RWPE2 (cell line): Measurements from ENCODE around the gene MRM2.

Experiments used
- ATAC-seq: fragments of 200-7000 bp; cut with Tn5 transposase; 3 replicates; pipeline ENCODE4 v1.9.1; 2021; ENCODE audit warnings: low read depth
- DNase-seq: peaks from one replicate; pipeline ENCODE4 v3.0.0-alpha.2; 2020; ENCODE audit warnings: low spot score
- H3K27ac ChIP-seq: fragments of 450-650 bp; 2 replicates; pipeline ENCODE4 v1.5.1; 2017; ENCODE audit warnings: mild to moderate bottlenecking; ENCODE audit not compliant: poor library complexity, severe bottlenecking
- H3K27me3 ChIP-seq: fragments of 250-450 bp; sonication (Bioruptor Pico); 2 replicates; pipeline ENCODE4 v1.5.1; 2021; ENCODE audit warnings: mild to moderate bottlenecking, moderate library complexity; ENCODE audit not compliant: insufficient read depth, poor library complexity, severe bottlenecking
- H3K36me3 ChIP-seq: fragments of 250-450 bp; sonication (Bioruptor Pico); 2 replicates; pipeline ENCODE4 v1.5.1; 2020; ENCODE audit warnings: low read depth, mild to moderate bottlenecking, moderate library complexity
- H3K4me1 ChIP-seq: fragments of 250-450 bp; sonication (Bioruptor Pico); 2 replicates; pipeline ENCODE4 v1.5.1; 2021; ENCODE audit warnings: mild to moderate bottlenecking, moderate library complexity; ENCODE audit not compliant: insufficient read depth, poor library complexity, severe bottlenecking
- H3K4me3 ChIP-seq: fragments of 250-450 bp; sonication (Bioruptor Pico); 2 replicates; pipeline ENCODE4 v1.5.1; 2021; ENCODE audit warnings: mild to moderate bottlenecking, moderate library complexity; ENCODE audit not compliant: severe bottlenecking
- H3K9me3 ChIP-seq: fragments of 250-450 bp; sonication (Bioruptor Pico); 2 replicates; pipeline ENCODE4 v1.5.1; 2021; ENCODE audit warnings: mild to moderate bottlenecking, moderate library complexity; ENCODE audit not compliant: severe bottlenecking
- TF ChIP-seq, protein P1 (sequence below): fragments of 450-650 bp; IDR thresholded peaks from one replicate; pipeline ENCODE4 v1.5.1; 2017; ENCODE audit warnings: mild to moderate bottlenecking, moderate library complexity; ENCODE audit not compliant: poor library complexity, severe bottlenecking

The MRM2 gene

DNA sequence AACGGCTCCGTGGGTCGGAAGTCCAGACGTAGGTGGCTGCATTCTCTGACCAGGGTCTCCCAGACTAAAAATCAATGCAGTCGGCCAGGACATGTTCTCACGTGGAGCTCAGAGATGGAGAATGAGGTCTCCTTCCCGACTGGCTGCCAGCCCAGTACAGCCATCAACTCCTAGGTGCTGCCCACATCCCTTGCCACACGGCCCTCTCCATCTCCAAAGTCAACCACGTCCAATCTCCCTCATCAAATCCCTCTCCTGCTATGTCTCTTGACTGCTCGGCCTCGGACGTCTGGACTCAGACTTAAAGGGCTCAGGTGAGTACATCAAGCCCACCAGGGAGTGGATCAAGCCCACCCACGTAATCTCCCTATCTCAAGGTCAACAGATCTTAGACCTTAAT lies 16.2 kb downstream of the MRM2 start:
- TF ChIP-seq, protein P1, sequence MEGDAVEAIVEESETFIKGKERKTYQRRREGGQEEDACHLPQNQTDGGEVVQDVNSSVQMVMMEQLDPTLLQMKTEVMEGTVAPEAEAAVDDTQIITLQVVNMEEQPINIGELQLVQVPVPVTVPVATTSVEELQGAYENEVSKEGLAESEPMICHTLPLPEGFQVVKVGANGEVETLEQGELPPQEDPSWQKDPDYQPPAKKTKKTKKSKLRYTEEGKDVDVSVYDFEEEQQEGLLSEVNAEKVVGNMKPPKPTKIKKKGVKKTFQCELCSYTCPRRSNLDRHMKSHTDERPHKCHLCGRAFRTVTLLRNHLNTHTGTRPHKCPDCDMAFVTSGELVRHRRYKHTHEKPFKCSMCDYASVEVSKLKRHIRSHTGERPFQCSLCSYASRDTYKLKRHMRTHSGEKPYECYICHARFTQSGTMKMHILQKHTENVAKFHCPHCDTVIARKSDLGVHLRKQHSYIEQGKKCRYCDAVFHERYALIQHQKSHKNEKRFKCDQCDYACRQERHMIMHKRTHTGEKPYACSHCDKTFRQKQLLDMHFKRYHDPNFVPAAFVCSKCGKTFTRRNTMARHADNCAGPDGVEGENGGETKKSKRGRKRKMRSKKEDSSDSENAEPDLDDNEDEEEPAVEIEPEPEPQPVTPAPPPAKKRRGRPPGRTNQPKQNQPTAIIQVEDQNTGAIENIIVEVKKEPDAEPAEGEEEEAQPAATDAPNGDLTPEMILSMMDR, result no peak
- H3K36me3 ChIP-seq, result peaks cover 61% of the 10 kb centered on the region
- no peak for ATAC-seq
- H3K4me1 ChIP-seq, result peaks cover 14% of the 10 kb centered on the region
- no peak for DNase-seq
- H3K27ac ChIP-seq, result peak overlapping the region; percentile 82
- H3K9me3 ChIP-seq, result no peaks in the 10 kb centered on the region
- no peak overlapping the region for H3K4me3 ChIP-seq
- no peaks in the 10 kb centered on the region for H3K27me3 ChIP-seq

DNA sequence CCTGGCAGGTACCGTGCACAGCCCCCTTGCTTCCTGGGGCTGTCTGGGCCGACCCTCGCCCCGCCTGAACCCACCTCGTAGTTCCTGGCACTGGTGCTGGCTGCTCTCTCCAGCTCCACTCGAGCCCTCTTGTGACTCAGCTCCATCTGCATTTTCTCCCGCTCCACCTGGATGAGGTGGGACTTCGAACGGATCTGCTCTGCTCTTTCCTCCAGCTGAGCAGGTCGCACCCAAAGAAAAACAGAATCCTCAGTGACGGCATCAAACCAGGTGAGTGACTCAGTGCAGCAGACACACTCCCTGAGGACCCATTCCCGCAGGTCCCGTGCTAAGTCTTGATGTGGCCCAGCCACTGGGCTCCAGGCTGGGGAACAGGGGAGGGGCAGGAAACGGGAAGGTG lies 16.7 kb downstream of the MRM2 start:
- Histone ChIP-seq H3K4me1 (peaks cover 14% of the 10 kb centered on the region), H3K4me3 (no peak overlapping the region), H3K27ac (peak overlapping the region; percentile 82), H3K36me3 (peaks cover 61% of the 10 kb centered on the region), H3K9me3 (no peaks in the 10 kb centered on the region), H3K27me3 (no peaks in the 10 kb centered on the region)
- TF ChIP-seq, protein P1, result no peak
- DNase-seq (peak; percentile 78), ATAC-seq (peak; percentile 88)

DNA sequence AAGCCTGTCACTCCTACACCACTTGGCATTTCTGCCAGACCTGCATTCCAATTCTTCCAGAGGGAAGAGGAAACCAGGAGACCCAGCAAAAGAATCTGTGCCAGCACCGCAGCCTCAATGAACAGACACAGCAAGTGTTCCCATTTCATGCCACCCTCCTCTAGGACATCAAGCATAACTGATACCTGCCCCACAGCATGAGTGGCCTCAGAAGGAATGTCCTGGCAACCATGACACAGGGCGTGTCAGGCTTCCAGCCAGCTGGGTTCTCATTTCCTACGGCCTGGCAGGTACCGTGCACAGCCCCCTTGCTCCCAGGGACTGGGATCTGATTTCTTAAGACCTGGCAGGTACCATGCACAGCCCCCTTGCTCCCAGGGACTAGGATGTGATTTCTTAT lies 17.1 kb downstream of the MRM2 start:
- Histone ChIP-seq H3K27me3 (no peaks in the 10 kb centered on the region), H3K9me3 (no peaks in the 10 kb centered on the region), H3K4me3 (no peak overlapping the region), H3K4me1 (peaks cover 14% of the 10 kb centered on the region), H3K27ac (peak overlapping the region; percentile 82), H3K36me3 (peaks cover 60% of the 10 kb centered on the region)
- DNase-seq (peak; percentile 56), ATAC-seq (peak; percentile 73)
- TF ChIP-seq, protein P1, result no peak

DNA sequence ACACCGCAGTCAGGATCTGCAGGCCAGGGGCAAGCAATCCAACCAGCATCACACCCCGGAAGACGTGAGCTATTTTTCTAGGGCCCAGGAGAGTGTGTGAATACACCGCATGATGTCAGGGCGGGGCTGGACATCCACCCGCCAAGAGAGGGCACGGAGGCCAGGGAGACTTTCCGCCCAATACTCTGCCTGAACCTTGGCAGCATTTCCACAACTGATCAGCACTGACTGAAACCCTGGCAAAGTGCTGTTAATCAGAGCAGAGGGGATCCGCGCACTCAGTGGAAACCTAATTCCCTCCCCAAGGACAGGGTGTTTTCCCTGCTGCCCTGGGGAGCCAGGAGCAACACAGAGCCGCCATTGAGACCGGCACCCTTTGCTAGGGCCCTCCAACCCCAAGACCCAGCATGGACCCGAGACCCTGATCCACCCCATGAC lies 17.5 kb downstream of the MRM2 start:
- no peaks in the 10 kb centered on the region for H3K9me3 ChIP-seq
- H3K27ac ChIP-seq, result peak overlapping the region; percentile 82
- no peaks in the 10 kb centered on the region for H3K27me3 ChIP-seq
- no peak overlapping the region for H3K4me3 ChIP-seq
- peaks cover 56% of the 10 kb centered on the region for H3K36me3 ChIP-seq
- ATAC-seq (no peak), DNase-seq (no peak)
- peaks cover 14% of the 10 kb centered on the region for H3K4me1 ChIP-seq
- TF ChIP-seq, protein P1, result no peak

GRCh38 chr7:2223321-2223720 lies 18.7 kb downstream of the MRM2 start:
- no peaks in the 10 kb centered on the region for H3K27me3 ChIP-seq
- ATAC-seq (no peak), DNase-seq (peak; percentile 45)
- TF ChIP-seq, protein P1, result no peak
- H3K4me3 ChIP-seq, result no peak overlapping the region
- H3K27ac ChIP-seq, result no peak overlapping the region
- H3K9me3 ChIP-seq, result no peaks in the 10 kb centered on the region
- peaks cover 52% of the 10 kb centered on the region for H3K36me3 ChIP-seq
- peaks cover 14% of the 10 kb centered on the region for H3K4me1 ChIP-seq
